T-cell (primary cell): Measurements from ENCODE around the gene SLC22A9. TPM values are rescaled to one million over a fixed set of nuclear protein-coding genes. Genes with fewer than 3 reads are reported as not detected.
"Not testable (repeated sequence)": the region's sequence is repeated elsewhere in the genome, so short reads cannot be mapped to it uniquely, and the experiment has no call there.

Experiments
- ATAC-seq, 4 experiments: fragments of 200-7000 bp in 3 of 4; fragments of 150-1000 bp in 1 of 4; cut with Tn5 transposase; replicated peaks in 1 of 4; 1 replicate in 3 of 4; 2 replicates in 1 of 4; pipeline ENCODE4 v1.10.0; 2021; ENCODE audit warnings: moderate library complexity in 3 of 4, mild to moderate bottlenecking in 2 of 4, moderate number of reproducible peaks in 1 of 4
- CTCF ChIA-PET, 2 donors: fragments of 300-600 bp; sonication (Branson Sonifier 250); formaldehyde crosslinking; loops; one replicate each; lab custom pipeline; 2022; ENCODE audit warnings: antibody characterized with exemption in 2 of 2; lab: Charles Lee
- POLR2A ChIA-PET, 2 donors: fragments of 300-600 bp; sonication (Branson Sonifier 250); formaldehyde crosslinking; loops; one replicate each; lab custom pipeline; 2022; ENCODE audit warnings: antibody characterized with exemption in 2 of 2; lab: Charles Lee
- DNase-seq, 35 experiments: peaks; one replicate each; pipeline versions ENCODE4 v3.0.0 to v3.0.0-alpha.2; 2013 to 2023
- H3K27ac ChIP-seq: one replicate; pipeline ENCODE4 v1.5.1; 2013; ENCODE audit warnings: low read length
- H3K27me3 ChIP-seq, 2 experiments: replicated peaks in 1 of 2; 1 replicate in 1 of 2; 2 replicates in 1 of 2; pipeline versions ENCODE4 v1.6.1 to v1.7.0; 2013; ENCODE audit warnings: low read length in 1 of 2, mixed read lengths in 1 of 2; ENCODE audit not compliant: control insufficient read depth in 2 of 2, insufficient read depth in 2 of 2; ENCODE audit errors: extremely low read depth in 1 of 2
- H3K36me3 ChIP-seq, 2 donors: 1 replicate in 1 of 2; 2 replicates in 1 of 2; pipeline versions ENCODE4 v1.6.1 to v1.7.0; 2013; ENCODE audit warnings: low read length in 1 of 2; ENCODE audit not compliant: control insufficient read depth in 2 of 2, insufficient read depth in 1 of 2; ENCODE audit errors: extremely low read depth in 1 of 2
- H3K4me1 ChIP-seq, 2 experiments: 1 replicate in 1 of 2; 2 replicates in 1 of 2; pipeline versions ENCODE4 v1.6.1 to v1.7.0; 2013; ENCODE audit warnings: low read length in 2 of 2, mixed read lengths in 1 of 2; ENCODE audit not compliant: insufficient read depth in 2 of 2, control insufficient read depth in 1 of 2; ENCODE audit errors: extremely low read depth in 1 of 2
- H3K4me3 ChIP-seq, 2 donors: 1 replicate in 1 of 2; 2 replicates in 1 of 2; pipeline versions ENCODE4 v1.5.1 to v1.7.0; 2013; ENCODE audit warnings: mild to moderate bottlenecking in 2 of 2, low read length in 1 of 2, moderate library complexity in 1 of 2; ENCODE audit not compliant: control insufficient read depth in 1 of 2; ENCODE audit errors: extremely low read depth in 1 of 2
- H3K9me3 ChIP-seq: 2 replicates; pipeline ENCODE4 v1.7.0; 2013
- H3K27ac Mint-ChIP-seq, 2 donors: one replicate each; pipeline ENCODE4 v1.8.0; 2020 to 2021; ENCODE audit warnings: mild to moderate bottlenecking in 2 of 2, mixed read lengths in 2 of 2
- H3K27me3 Mint-ChIP-seq, 2 donors: one replicate each; pipeline ENCODE4 v1.8.0; 2021 to 2022; ENCODE audit warnings: mixed read lengths in 2 of 2
- H3K36me3 Mint-ChIP-seq: one replicate; pipeline ENCODE4 v1.8.0; 2021; ENCODE audit warnings: mixed read lengths
- H3K4me1 Mint-ChIP-seq, 3 donors: one replicate each; pipeline ENCODE4 v1.8.0; 2020 to 2022; ENCODE audit warnings: mixed read lengths in 3 of 3, mild to moderate bottlenecking in 1 of 3
- H3K4me3 Mint-ChIP-seq, 3 donors: one replicate each; pipeline ENCODE4 v1.8.0; 2020 to 2022; ENCODE audit warnings: mild to moderate bottlenecking in 3 of 3, mixed read lengths in 3 of 3, moderate library complexity in 3 of 3
- H3K9me3 Mint-ChIP-seq, 3 donors: one replicate each; pipeline ENCODE4 v1.8.0; 2020 to 2022; ENCODE audit warnings: mixed read lengths in 3 of 3
- WGBS: methylation state at CpG from one replicate; pipeline ENCODE4 v1.1.5; 2013; ENCODE audit warnings: missing lambda C conversion rate; ENCODE audit not compliant: insufficient coverage; 5-methylcytosine and 5-hydroxymethylcytosine counted together
- total RNA-seq, 35 experiments: library from RNA in 6 of 35; stranded (reverse) in 6 of 35; fragments of 120-200 nt in 1 of 35; gene quantifications; one replicate each; pipeline versions ENCODE4 v1.2.1 to v1.2.4 and lab custom pipeline; 2013 to 2026

The SLC22A9 gene
- total RNA-seq, 5 donors from 2014 or later (not counting 1 experiment from before 2014, with no cell fraction given) = 0.12 TPM; not detected in 4

DNA sequence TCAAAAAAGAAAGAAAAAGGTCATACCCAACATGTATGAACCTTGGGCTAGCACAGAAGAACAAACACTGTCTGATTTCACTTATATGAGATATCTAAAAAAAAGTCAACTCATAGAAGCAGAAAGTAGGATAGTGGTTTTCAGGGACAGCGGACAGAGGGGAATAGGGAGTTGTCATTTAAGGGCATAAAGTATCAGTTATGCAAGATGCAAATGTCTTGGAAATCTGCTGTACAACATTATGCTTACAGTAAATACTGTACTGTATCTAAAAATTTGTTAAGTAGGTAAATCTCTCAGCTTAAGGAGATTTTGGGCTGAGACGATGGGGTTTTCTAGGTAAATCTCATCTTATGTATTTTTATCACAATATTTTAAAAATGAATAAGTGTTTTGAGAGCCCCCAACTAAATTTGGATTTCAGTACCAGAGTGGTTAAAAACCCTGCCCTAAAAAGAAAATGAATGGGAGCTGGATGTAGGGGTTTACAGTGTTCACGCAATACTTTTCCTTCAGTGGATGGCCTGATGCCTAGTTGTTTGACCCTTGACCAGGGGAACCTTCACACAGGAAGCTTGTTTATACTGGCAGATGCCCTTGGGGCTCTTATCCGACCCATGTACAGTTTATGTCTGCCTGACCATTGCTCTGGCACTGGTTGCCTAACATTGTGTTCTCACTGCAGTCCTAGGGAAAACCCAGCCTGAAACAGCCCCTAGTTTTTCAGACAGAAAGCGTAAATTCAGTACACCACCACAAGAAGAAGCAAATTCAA lies 34.8 kb downstream of the SLC22A9 start:
- H3K27me3 Mint-ChIP-seq = peaks cover 18 to 25% of the 10 kb centered on the region in 2 donors
- no peaks in the 10 kb centered on the region for H3K36me3 ChIP-seq
- H3K4me1 Mint-ChIP-seq = no peaks in the 10 kb centered on the region
- H3K9me3 ChIP-seq = no peaks in the 10 kb centered on the region
- H3K27ac ChIP-seq = no peak overlapping the region
- ATAC-seq (no peak), DNase-seq (no peak)
- H3K4me3 ChIP-seq = no peak overlapping the region
- H3K36me3 Mint-ChIP-seq = no peaks in the 10 kb centered on the region
- H3K4me3 Mint-ChIP-seq = no peak overlapping the region
- H3K4me1 ChIP-seq = no peaks in the 10 kb centered on the region
- H3K27me3 ChIP-seq = no peaks in the 10 kb centered on the region
- ChIA-PET POLR2A (no interaction called here), CTCF (interaction anchor here in 1 of 2 donors (0.6 kb wide), 1 partner anchor 334 kb away, joined by 4 read pairs; no protein-coding TSS in a partner anchor)
- 100% methylated on average over 1 of the region's 5 CpGs for WGBS
- no peak overlapping the region for H3K27ac Mint-ChIP-seq
- H3K9me3 Mint-ChIP-seq = no peaks in the 10 kb centered on the region

DNA sequence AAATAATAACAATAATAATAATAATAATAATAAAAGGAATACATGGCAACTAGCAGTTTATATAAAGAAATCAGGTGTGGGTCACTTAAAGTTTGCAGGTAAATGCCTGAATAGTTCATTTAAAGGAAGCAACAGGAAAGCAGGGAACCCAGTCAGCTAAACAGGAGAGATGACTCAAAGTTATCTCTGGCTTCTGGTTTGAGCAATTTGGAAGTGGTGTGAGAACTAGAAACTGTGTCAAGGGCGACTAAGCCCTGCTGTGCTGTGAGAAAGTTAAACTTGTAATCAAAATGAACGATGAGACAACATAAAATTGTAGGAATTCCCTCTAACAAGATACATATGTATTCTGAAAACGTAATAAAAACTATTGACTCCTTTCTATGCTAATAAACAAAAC lies 35.5 kb downstream of the SLC22A9 start:
- POLR2A ChIA-PET = no interaction called here
- H3K27ac Mint-ChIP-seq = no peak overlapping the region

DNA sequence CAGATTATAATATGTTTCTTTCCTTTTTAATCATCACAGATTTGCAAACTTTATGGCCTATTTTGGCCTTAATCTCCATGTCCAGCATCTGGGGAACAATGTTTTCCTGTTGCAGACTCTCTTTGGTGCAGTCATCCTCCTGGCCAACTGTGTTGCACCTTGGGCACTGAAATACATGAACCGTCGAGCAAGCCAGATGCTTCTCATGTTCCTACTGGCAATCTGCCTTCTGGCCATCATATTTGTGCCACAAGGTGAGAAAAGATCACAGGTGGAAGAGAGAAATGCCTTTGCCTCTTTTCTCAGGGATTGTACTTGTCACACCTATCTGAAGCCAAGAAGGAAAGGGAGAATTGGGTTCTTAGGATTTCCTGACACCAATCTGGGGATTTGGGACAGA lies 36.9 kb downstream of the SLC22A9 start:
- ATAC-seq (no peak), DNase-seq (no peak)
- Mint-ChIP-seq H3K4me1 (no peaks in the 10 kb centered on the region), H3K27me3 (peaks cover 16 to 28% of the 10 kb centered on the region in 2 donors), H3K27ac (no peak overlapping the region), H3K36me3 (no peaks in the 10 kb centered on the region), H3K4me3 (no peak overlapping the region), H3K9me3 (no peaks in the 10 kb centered on the region)
- POLR2A ChIA-PET = no interaction called here
- Histone ChIP-seq H3K4me3 (no peak overlapping the region), H3K36me3 (no peaks in the 10 kb centered on the region), H3K27me3 (no peaks in the 10 kb centered on the region), H3K4me1 (no peaks in the 10 kb centered on the region), H3K27ac (no peak overlapping the region), H3K9me3 (no peaks in the 10 kb centered on the region)
- 100% methylated on average over 2 of the region's 2 CpGs for WGBS
- CTCF ChIA-PET = no interaction called here

More for the DNA sequence above, 35.5 kb downstream of the SLC22A9 start:
- DNase-seq = no peak
- no peaks in the 10 kb centered on the region for H3K9me3 ChIP-seq
- H3K4me1 ChIP-seq = no peaks in the 10 kb centered on the region
- H3K9me3 Mint-ChIP-seq = no peaks in the 10 kb centered on the region
- no peaks in the 10 kb centered on the region for H3K4me1 Mint-ChIP-seq
- H3K27ac ChIP-seq = no peak overlapping the region
- WGBS = 40% methylated on average over 1 of the region's 3 CpGs
- no peak overlapping the region for H3K4me3 Mint-ChIP-seq
- no peaks in the 10 kb centered on the region for H3K36me3 ChIP-seq
- no peaks in the 10 kb centered on the region for H3K27me3 ChIP-seq
- peaks cover 21% of the 10 kb centered on the region in 2 donors for H3K27me3 Mint-ChIP-seq
- H3K36me3 Mint-ChIP-seq = no peaks in the 10 kb centered on the region
- H3K4me3 ChIP-seq = no peak overlapping the region
- CTCF ChIA-PET = no interaction called here
- ATAC-seq = no peak

DNA sequence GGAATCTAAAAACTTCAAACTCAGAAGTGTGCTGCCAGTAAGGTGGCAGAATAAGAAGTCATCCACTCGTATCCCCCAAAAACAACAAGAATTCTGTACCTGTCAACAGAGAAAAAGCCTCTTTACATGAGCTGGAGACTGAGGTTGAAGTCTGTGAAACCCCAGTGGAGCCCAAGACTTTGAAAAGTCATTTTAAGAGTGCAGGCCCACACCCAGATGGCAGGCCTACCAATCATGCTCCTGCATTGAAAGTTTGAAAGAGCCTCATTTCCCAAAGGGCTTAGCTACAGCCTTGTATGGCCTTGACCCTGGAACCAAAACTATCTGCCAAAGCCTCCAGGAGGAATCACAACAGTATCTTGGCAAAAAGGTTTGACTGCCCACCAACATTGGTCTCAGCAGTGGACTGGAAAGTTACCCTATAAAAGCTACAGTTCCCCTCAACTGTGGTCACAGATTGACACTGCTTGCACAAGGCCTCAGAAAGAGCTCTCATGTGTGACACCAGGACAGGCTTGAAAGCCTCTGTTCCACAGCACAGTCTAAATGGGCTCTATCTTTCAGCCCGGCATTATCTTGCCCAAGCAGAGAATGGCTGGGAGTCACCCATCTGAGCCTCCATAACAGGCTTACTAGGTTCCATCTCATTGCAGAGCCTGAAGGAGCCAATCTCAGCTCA lies 47.7 kb downstream of the SLC22A9 start:
- no peak overlapping the region for H3K4me3 ChIP-seq
- Mint-ChIP-seq H3K4me1 (peaks cover 19 to 32% (median 20%) of the 10 kb centered on the region in 3 donors), H3K9me3 (peaks cover 0 to 8% (median 7%) of the 10 kb centered on the region in 3 donors), H3K27me3 (peaks cover 0 to 5% of the 10 kb centered on the region in 2 donors), H3K36me3 (peaks cover 4% of the 10 kb centered on the region), H3K4me3 (no peak overlapping the region), H3K27ac (no peak overlapping the region)
- DNase-seq = no peak
- H3K4me1 ChIP-seq = peaks cover 0 to 15% of the 10 kb centered on the region in 2 experiments
- H3K27ac ChIP-seq = no peak overlapping the region
- ChIA-PET POLR2A (no interaction called here), CTCF (no interaction called here)
- WGBS = 50% methylated on average over 1 of the region's 2 CpGs
- peaks cover 2 to 3% of the 10 kb centered on the region in 2 experiments for H3K27me3 ChIP-seq
- H3K36me3 ChIP-seq = no peaks in the 10 kb centered on the region
- no peak for ATAC-seq
- H3K9me3 ChIP-seq = no peaks in the 10 kb centered on the region

DNA sequence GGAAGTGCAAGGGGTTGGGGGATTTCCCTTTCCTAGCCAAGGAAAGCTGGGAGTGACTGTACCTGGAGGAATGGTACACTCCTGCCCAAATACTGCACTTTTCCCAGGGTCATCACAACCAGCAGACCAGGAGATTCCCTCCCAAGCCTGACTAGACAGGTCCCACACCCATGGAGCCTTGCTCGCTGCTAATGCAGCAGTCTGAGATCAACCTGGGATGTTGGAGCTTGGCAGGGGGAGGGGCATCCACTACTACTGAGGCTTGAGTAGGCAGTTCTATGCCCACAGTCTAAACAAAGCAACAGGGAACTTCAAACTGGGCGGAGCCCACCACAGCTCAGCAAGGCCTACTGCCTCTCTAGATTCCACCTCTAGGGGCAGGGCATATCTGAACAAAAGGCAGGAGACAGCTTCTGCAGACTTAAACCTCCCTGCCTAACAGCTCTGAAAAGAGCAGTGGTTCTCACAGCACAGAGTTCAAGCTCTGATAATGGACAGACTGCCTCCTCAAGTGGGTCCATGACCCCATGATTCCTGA lies 58.5 kb downstream of the SLC22A9 start:
- Mint-ChIP-seq H3K27ac (no peak overlapping the region), H3K9me3 (peaks cover 0 to 4% (median 0%) of the 10 kb centered on the region in 3 donors), H3K4me3 (no peak overlapping the region), H3K4me1 (no peaks in the 10 kb centered on the region), H3K36me3 (no peaks in the 10 kb centered on the region), H3K27me3 (peaks cover 15 to 29% of the 10 kb centered on the region in 2 donors)
- Histone ChIP-seq H3K27ac (no peak overlapping the region), H3K36me3 (no peaks in the 10 kb centered on the region), H3K4me1 (no peaks in the 10 kb centered on the region), H3K27me3 (peaks cover 0 to 12% of the 10 kb centered on the region in 2 experiments), H3K9me3 (no peaks in the 10 kb centered on the region), H3K4me3 (no peak overlapping the region)
- ChIA-PET POLR2A (no interaction called here), CTCF (no interaction called here)
- WGBS = 80% methylated on average over 1 of the region's 2 CpGs
- no peak for ATAC-seq
- DNase-seq = no peak

DNA sequence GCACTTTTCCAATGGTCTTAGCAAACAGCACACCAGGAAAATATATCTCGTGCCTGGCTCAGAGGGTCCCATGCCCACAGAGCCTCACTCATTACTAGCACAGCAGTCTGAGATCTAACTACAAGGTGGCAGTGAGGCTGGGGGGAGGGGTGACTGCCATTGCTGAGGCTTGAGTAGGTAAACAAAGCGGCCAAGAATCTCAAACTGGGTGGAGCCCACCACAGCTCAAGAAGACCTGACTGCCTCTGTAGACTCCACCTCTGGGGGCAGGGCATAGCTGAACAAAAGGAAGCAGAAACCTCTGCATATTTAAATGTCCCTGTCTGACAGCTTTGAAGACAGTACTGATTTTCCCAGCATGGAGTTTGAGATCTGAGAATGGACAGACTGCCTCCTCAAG lies 61.1 kb downstream of the SLC22A9 start:
- H3K4me3 Mint-ChIP-seq, POLR2A ChIA-PET, CTCF ChIA-PET, H3K9me3 ChIP-seq, H3K4me3 ChIP-seq, ATAC-seq, H3K27ac Mint-ChIP-seq, H3K4me1 Mint-ChIP-seq, H3K27ac ChIP-seq, H3K36me3 Mint-ChIP-seq, DNase-seq, H3K36me3 ChIP-seq, H3K4me1 ChIP-seq, H3K9me3 Mint-ChIP-seq: not testable (repeated sequence)
- H3K27me3 Mint-ChIP-seq = peaks cover 25 to 48% of the 10 kb centered on the region in 2 donors
- WGBS = 60% methylated on average over 1 of the region's 2 CpGs
- peaks cover 0 to 12% of the 10 kb centered on the region in 2 experiments for H3K27me3 ChIP-seq
